SK-N-SH (cell line): Measurements from ENCODE around the gene NOL4L.

ENCODE experiments used
- CTCF ChIP-seq: fragments of 200-600 bp; sonication (generic); IDR thresholded peaks from 2 replicates; pipeline ENCODE4 v1.6.1; 2017; ENCODE audit warnings: antibody characterized with exemption, mild to moderate bottlenecking, moderate library complexity
- EZH2phosphoT487 ChIP-seq: fragments of 200-600 bp; sonication (generic); IDR thresholded peaks from 2 replicates; pipeline ENCODE4 v1.6.1; 2017; ENCODE audit warnings: low read depth, mixed run types, mild to moderate bottlenecking, antibody characterized with exemption, moderate library complexity, borderline replicate concordance
- SIN3A ChIP-seq: IDR thresholded peaks from 2 replicates; pipeline ENCODE4 v1.6.1; 2012; ENCODE audit warnings: low read depth, mild to moderate bottlenecking, low read length, moderate library complexity, borderline replicate concordance
- TCF12 ChIP-seq: IDR thresholded peaks from 2 replicates; pipeline ENCODE4 v1.4.0; 2012

DNA sequence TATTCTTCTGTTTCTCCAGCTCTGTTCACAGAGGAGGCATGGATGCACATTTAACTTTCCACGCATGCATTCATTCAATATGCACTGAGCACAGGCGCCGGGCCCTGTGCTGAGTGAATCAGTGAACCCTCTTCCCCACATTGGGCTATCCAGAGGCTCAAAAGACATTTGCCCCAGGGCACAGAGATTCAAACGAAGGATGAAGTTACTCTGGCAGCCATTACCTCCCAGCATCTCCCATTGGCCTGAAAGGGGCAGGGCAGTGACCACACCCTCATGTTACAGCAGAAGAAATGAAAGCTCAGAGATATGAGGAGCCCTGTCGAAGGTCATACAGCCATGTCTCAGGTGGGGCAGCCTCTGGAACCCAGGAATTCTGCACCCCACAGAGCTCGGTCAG lies 26.7 kb upstream of the NOL4L start:
- TF ChIP-seq SIN3A (no peak), TCF12 (no peak), CTCF (no peak), EZH2phosphoT487 (no peak)
